H9 (cell line): ENCODE results near the gene GPALPP1. TPM values are rescaled to one million over a fixed set of nuclear protein-coding genes. Genes with fewer than 3 reads are reported as not detected.

Source experiments
- DNase-seq: peaks from one replicate; pipeline ENCODE4 v3.0.0-alpha.2; 2017
- H2AFZ ChIP-seq: one replicate; pipeline ENCODE4 v1.6.1; 2013; ENCODE audit warnings: mild to moderate bottlenecking, low read length, control low read depth, moderate library complexity
- H2AK5ac ChIP-seq: 2 replicates; pipeline ENCODE4 v1.6.1; 2013; ENCODE audit warnings: low read length, control low read depth, mixed read lengths; ENCODE audit not compliant: insufficient read length
- H2BK120ac ChIP-seq: one replicate; pipeline ENCODE4 v1.6.1; 2013; ENCODE audit warnings: low read depth, mild to moderate bottlenecking, low read length, control low read depth, inconsistent platforms; ENCODE audit not compliant: poor library complexity, severe bottlenecking
- H2BK12ac ChIP-seq: 2 replicates; pipeline ENCODE4 v1.6.1; 2013; ENCODE audit warnings: low read length, control low read depth, mixed read lengths, low read depth; ENCODE audit not compliant: insufficient read length
- H2BK15ac ChIP-seq: 2 replicates; pipeline ENCODE4 v1.6.1; 2013; ENCODE audit warnings: low read depth, low read length, control low read depth
- H2BK20ac ChIP-seq: one replicate; pipeline ENCODE4 v1.6.1; 2013; ENCODE audit warnings: low read depth, mild to moderate bottlenecking, low read length, control low read depth, inconsistent platforms; ENCODE audit not compliant: poor library complexity, severe bottlenecking
- H2BK5ac ChIP-seq: 2 replicates; pipeline ENCODE4 v1.6.1; 2013; ENCODE audit warnings: low read length, control low read depth, mixed read lengths; ENCODE audit not compliant: insufficient read length
- H3K14ac ChIP-seq: 2 replicates; pipeline ENCODE4 v1.6.1; 2013; ENCODE audit warnings: low read length, control low read depth; ENCODE audit not compliant: insufficient read depth
- H3K18ac ChIP-seq: 2 replicates; pipeline ENCODE4 v1.6.1; 2013; ENCODE audit warnings: low read depth, mild to moderate bottlenecking, mixed read lengths, low read length, control low read depth; ENCODE audit not compliant: insufficient read length
- H3K23ac ChIP-seq: 2 replicates; pipeline ENCODE4 v1.6.1; 2013; ENCODE audit warnings: low read length, control low read depth, mixed read lengths, low read depth; ENCODE audit not compliant: insufficient read length
- H3K23me2 ChIP-seq: 2 replicates; pipeline ENCODE4 v1.6.1; 2013; ENCODE audit warnings: low read depth, mild to moderate bottlenecking, mixed read lengths, low read length, control low read depth; ENCODE audit not compliant: insufficient read length, poor library complexity, severe bottlenecking
- H3K27ac ChIP-seq: 2 replicates; pipeline ENCODE4 v1.5.1; 2013; ENCODE audit warnings: low read length, control low read depth, mixed read lengths, low read depth; ENCODE audit not compliant: insufficient read length
- H3K27me3 ChIP-seq: 2 replicates; pipeline ENCODE4 v1.6.1; 2013; ENCODE audit warnings: low read length, control low read depth, inconsistent platforms; ENCODE audit not compliant: insufficient read depth
- H3K4ac ChIP-seq: 2 replicates; pipeline ENCODE4 v1.6.1; 2013; ENCODE audit warnings: low read depth, mild to moderate bottlenecking, control low read depth, inconsistent platforms, low read length, moderate library complexity
- H3K4me1 ChIP-seq: 2 replicates; pipeline ENCODE4 v1.6.1; 2013; ENCODE audit warnings: low read length, control low read depth, inconsistent platforms; ENCODE audit not compliant: insufficient read depth
- H3K4me2 ChIP-seq: 2 replicates; pipeline ENCODE4 v1.6.1; 2013; ENCODE audit warnings: low read length, control low read depth, mixed read lengths; ENCODE audit not compliant: insufficient read length, insufficient read depth
- H3K56ac ChIP-seq: 2 replicates; pipeline ENCODE4 v1.6.1; 2013; ENCODE audit warnings: low read depth, mild to moderate bottlenecking, mixed read lengths, low read length, control low read depth; ENCODE audit not compliant: insufficient read length
- H3K79me1 ChIP-seq: 2 replicates; pipeline ENCODE4 v1.6.1; 2013; ENCODE audit warnings: low read depth, mild to moderate bottlenecking, moderate library complexity, low read length, control low read depth, inconsistent platforms; ENCODE audit not compliant: insufficient read depth, poor library complexity, severe bottlenecking
- H3K79me2 ChIP-seq: 2 replicates; pipeline ENCODE4 v1.6.1; 2013; ENCODE audit warnings: low read length, control low read depth, inconsistent platforms; ENCODE audit not compliant: insufficient read depth
- H3K9ac ChIP-seq: 2 replicates; pipeline ENCODE4 v1.6.1; 2013; ENCODE audit warnings: low read length, control low read depth, mixed read lengths; ENCODE audit not compliant: insufficient read length; ENCODE audit errors: extremely low read depth
- H3K9me3 ChIP-seq: one replicate; pipeline ENCODE4 v1.6.1; 2013; ENCODE audit warnings: low read depth, low read length, inconsistent platforms; ENCODE audit not compliant: control insufficient read depth
- H3T11ph ChIP-seq: one replicate; pipeline ENCODE4 v1.6.1; 2013; ENCODE audit warnings: mild to moderate bottlenecking, low read length, control low read depth, inconsistent platforms
- H4K20me1 ChIP-seq: one replicate; pipeline ENCODE4 v1.6.1; 2013; ENCODE audit not compliant: control insufficient read depth, insufficient read length, insufficient read depth
- H4K5ac ChIP-seq: 2 replicates; pipeline ENCODE4 v1.6.1; 2013; ENCODE audit warnings: low read depth, mild to moderate bottlenecking, mixed read lengths, low read length, control low read depth; ENCODE audit not compliant: insufficient read length
- H4K8ac ChIP-seq: replicated peaks from 2 replicates; pipeline ENCODE4 v1.6.1; 2013; ENCODE audit warnings: low read length, control low read depth, mixed read lengths, low read depth; ENCODE audit not compliant: insufficient read length
- H4K91ac ChIP-seq: 2 replicates; pipeline ENCODE4 v1.6.1; 2013; ENCODE audit warnings: low read depth, mild to moderate bottlenecking, moderate library complexity, mixed read lengths, low read length, control low read depth; ENCODE audit not compliant: insufficient read length
- H3K27ac Mint-ChIP-seq, 3 experiments: 2 replicates in 2 of 3; 3 replicates in 1 of 3; pipeline ENCODE4 v1.8.0; 2020 to 2021; ENCODE audit warnings: mixed read lengths in 3 of 3, mild to moderate bottlenecking in 1 of 3, moderate library complexity in 1 of 3
- H3K27me3 Mint-ChIP-seq: 2 replicates; pipeline ENCODE4 v1.8.0; 2021; ENCODE audit warnings: low read depth, mild to moderate bottlenecking, moderate library complexity, mixed read lengths
- H3K36me3 Mint-ChIP-seq, 3 experiments: 2 replicates in 2 of 3; 3 replicates in 1 of 3; pipeline ENCODE4 v1.8.0; 2020 to 2021; ENCODE audit warnings: low read depth in 3 of 3, mixed read lengths in 3 of 3; ENCODE audit not compliant: insufficient read depth in 1 of 3
- H3K4me1 Mint-ChIP-seq, 2 experiments: 2 replicates each; pipeline ENCODE4 v1.8.0; 2020; ENCODE audit warnings: mixed read lengths in 2 of 2
- H3K4me3 Mint-ChIP-seq, 2 experiments: 2 replicates in 1 of 2; 3 replicates in 1 of 2; pipeline ENCODE4 v1.8.0; 2020 to 2021; ENCODE audit warnings: mild to moderate bottlenecking in 2 of 2, mixed read lengths in 2 of 2, moderate library complexity in 1 of 2
- H3K9me3 Mint-ChIP-seq, 2 experiments: 2 replicates in 1 of 2; 3 replicates in 1 of 2; pipeline ENCODE4 v1.8.0; 2020; ENCODE audit warnings: mild to moderate bottlenecking in 2 of 2, mixed read lengths in 2 of 2, moderate library complexity in 1 of 2
- CTCF ChIP-seq: fragments of 200-600 bp; sonication (generic); conservative IDR thresholded peaks from 3 replicates; pipeline ENCODE4 v1.8.0; 2021; ENCODE audit warnings: antibody characterized with exemption, mild to moderate bottlenecking
- whole genome bisulfite sequencing: extraction: QIAGEN DNeasy Blood & Tissue Kit; methylation state at CpG from one replicate; pipeline ENCODE4 v1.1.7; 2013; ENCODE audit warnings: missing lambda C conversion rate, low lambda C conversion rate, mixed read lengths; ENCODE audit not compliant: insufficient read length; ENCODE audit errors: extremely low coverage; 5-methylcytosine and 5-hydroxymethylcytosine counted together
- total RNA-seq: library from RNA; stranded (reverse); gene quantifications from 2 replicates; pipeline ENCODE4 v1.2.1, GENCODE V29; 2021

Gene GPALPP1
- total RNA-seq, 1 experiment from 2014 or later, result 21.9 TPM

- Histone ChIP-seq H3K4me1 (no peaks in the 10 kb centered on the region), H3K23me2 (no peaks in the 10 kb centered on the region), H3K27me3 (no peaks in the 10 kb centered on the region), H2BK120ac (no peak overlapping the region), H3K9ac (no peak overlapping the region), H3K27ac (no peak overlapping the region), H3K23ac (no peak overlapping the region), H3K4ac (no peak overlapping the region), H3K14ac (no peak overlapping the region), H3K56ac (no peak overlapping the region), H3K9me3 (no peaks in the 10 kb centered on the region), H3T11ph (no peak overlapping the region), H2BK15ac (no peak overlapping the region), H2AFZ (no peak overlapping the region), H4K20me1 (no peaks in the 10 kb centered on the region), H3K4me2 (no peak overlapping the region), H4K5ac (no peak overlapping the region), H3K79me1 (no peaks in the 10 kb centered on the region), H2BK5ac (no peak overlapping the region), H4K8ac (no peak overlapping the region), H4K91ac (no peak overlapping the region), H3K79me2 (no peaks in the 10 kb centered on the region), H2BK12ac (no peak overlapping the region), H2BK20ac (no peak overlapping the region), H2AK5ac (no peak overlapping the region), H3K18ac (no peak overlapping the region)
- no peak overlapping the region for H3K4me3 Mint-ChIP-seq
- H3K27ac Mint-ChIP-seq, result no peak overlapping the region
- H3K4me1 Mint-ChIP-seq, result peaks cover 2 to 5% of the 10 kb centered on the region in 2 experiments; a peak in 1 of 4 replicates
- WGBS, result no CpG with 5 or more reads among the region's 3 CpGs
- no peak for DNase-seq
- no peaks in the 10 kb centered on the region for H3K27me3 Mint-ChIP-seq
- no peaks in the 10 kb centered on the region for H3K9me3 Mint-ChIP-seq
- H3K36me3 Mint-ChIP-seq, result no peaks in the 10 kb centered on the region
- no peak for TF ChIP-seq CTCF
Observed at GRCh38 chr13:45040622-45041021, 51.3 kb downstream of the GPALPP1 start.
